ENCODE data around the gene FRY. TPM values are rescaled to one million over a fixed set of nuclear protein-coding genes. Genes with fewer than 3 reads are reported as not detected.

FRY gene
- total RNA-seq, 2 donors from 2014 or later: 16.4 to 33.3 TPM

DNA sequence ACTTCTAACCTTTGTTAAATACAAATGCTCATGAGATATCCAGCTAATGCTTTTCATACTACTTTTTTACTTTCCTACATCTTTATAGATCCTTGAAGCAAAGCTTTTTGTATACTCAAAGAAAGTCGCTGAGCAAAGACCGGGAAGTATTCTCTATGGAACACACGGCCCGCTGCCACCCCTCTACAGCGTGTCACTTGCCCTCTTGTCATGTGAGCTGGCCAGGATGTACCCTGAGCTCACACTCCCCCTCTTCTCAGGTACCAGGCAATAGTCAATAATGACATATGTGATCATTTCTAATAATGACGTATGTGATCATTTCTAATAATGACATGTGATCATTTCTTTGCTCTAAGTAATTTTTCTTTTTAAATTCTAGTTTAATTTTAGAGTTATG lies 170.7 kb downstream of the FRY start:
- intact Hi-C loops (cut with DNase I): no loop called here
- TF ChIP-seq, protein P1, sequence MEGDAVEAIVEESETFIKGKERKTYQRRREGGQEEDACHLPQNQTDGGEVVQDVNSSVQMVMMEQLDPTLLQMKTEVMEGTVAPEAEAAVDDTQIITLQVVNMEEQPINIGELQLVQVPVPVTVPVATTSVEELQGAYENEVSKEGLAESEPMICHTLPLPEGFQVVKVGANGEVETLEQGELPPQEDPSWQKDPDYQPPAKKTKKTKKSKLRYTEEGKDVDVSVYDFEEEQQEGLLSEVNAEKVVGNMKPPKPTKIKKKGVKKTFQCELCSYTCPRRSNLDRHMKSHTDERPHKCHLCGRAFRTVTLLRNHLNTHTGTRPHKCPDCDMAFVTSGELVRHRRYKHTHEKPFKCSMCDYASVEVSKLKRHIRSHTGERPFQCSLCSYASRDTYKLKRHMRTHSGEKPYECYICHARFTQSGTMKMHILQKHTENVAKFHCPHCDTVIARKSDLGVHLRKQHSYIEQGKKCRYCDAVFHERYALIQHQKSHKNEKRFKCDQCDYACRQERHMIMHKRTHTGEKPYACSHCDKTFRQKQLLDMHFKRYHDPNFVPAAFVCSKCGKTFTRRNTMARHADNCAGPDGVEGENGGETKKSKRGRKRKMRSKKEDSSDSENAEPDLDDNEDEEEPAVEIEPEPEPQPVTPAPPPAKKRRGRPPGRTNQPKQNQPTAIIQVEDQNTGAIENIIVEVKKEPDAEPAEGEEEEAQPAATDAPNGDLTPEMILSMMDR (IDR thresholded peaks at IDR 0.05): no peak
- TF ChIP-seq POLR2AphosphoS5 (IDR thresholded peaks at IDR 0.05) (no peak), POLR2A (IDR thresholded peaks at IDR 0.05) (no peak)
- Histone ChIP-seq H3K4me3 (no peak overlapping the region), H3K36me3 (no peaks in the 10 kb centered on the region), H3K27ac (no peak overlapping the region), H3K27me3 (replicated peaks; ENCODE audit: insufficient read depth) (peaks cover 2% of the 10 kb centered on the region), H3K9me3 (no peaks in the 10 kb centered on the region), H3K4me1 (replicated peaks) (no peaks in the 10 kb centered on the region)
- DNase-seq (ENCODE audit: low spot score): no peak
- WGBS: 91% methylated on average over 6 of the region's 6 CpGs

DNA sequence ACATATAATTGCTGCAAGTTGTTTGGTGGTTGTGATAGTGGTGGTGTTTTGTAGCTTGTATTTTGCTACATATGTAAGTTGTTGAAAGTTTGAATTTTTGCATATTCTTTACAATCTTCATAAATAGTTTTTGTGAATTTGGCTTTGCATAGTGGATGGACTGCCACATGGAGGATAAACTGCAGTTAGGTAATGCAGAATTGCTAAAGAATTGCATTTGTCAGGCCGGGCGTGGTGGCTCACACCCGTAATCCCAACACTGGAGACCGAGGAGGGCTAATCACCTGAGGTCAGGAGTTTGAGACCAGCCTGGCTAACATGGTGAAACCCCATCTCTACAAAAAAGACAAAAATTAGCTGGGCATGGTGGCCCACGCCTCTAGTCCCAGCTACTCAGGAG lies 171.6 kb downstream of the FRY start:
- WGBS: 98% methylated on average over 5 of the region's 5 CpGs
- no peaks in the 10 kb centered on the region for H3K36me3 ChIP-seq
- H3K27ac ChIP-seq: no peak overlapping the region
- TF ChIP-seq, protein P1 (IDR thresholded peaks at IDR 0.05): no peak
- TF ChIP-seq POLR2A (IDR thresholded peaks at IDR 0.05): no peak
- TF ChIP-seq POLR2AphosphoS5 (IDR thresholded peaks at IDR 0.05): no peak
- DNase-seq (ENCODE audit: low spot score): no peak
- intact Hi-C loops (cut with DNase I): no loop called here
- peaks cover 2% of the 10 kb centered on the region for H3K27me3 ChIP-seq (replicated peaks; ENCODE audit: insufficient read depth)
- no peaks in the 10 kb centered on the region for H3K4me1 ChIP-seq (replicated peaks)
- H3K4me3 ChIP-seq: no peak overlapping the region
- H3K9me3 ChIP-seq: no peaks in the 10 kb centered on the region

DNA sequence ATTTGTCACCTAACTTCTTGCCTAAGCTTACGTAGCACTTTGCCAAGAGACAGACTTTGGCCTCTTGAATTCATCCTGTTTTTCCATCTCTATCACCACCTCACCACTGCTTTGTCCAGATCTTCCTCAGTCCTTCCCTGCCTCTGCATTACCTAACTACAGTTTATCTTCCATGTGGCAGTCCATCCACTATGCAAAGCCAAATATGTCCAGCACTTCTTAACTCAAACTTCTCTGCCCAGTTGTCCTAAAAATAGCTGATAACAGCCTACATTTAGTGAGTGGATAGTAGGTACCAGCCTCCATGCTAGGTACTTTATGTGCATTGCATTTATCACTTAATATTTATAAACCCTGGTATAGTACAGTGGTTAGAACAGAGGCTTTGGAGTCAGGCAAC lies 172.2 kb downstream of the FRY start:
- WGBS: 84% methylated on average over 1 of the region's 1 CpG
- TF ChIP-seq POLR2A (IDR thresholded peaks at IDR 0.05): no peak
- no peak for TF ChIP-seq POLR2AphosphoS5 (IDR thresholded peaks at IDR 0.05)
- TF ChIP-seq, protein P1 (IDR thresholded peaks at IDR 0.05): no peak
- Histone ChIP-seq H3K4me1 (replicated peaks) (no peaks in the 10 kb centered on the region), H3K4me3 (no peak overlapping the region), H3K36me3 (no peaks in the 10 kb centered on the region), H3K27me3 (replicated peaks; ENCODE audit: insufficient read depth) (peaks cover 2% of the 10 kb centered on the region), H3K9me3 (no peaks in the 10 kb centered on the region), H3K27ac (no peak overlapping the region)
- intact Hi-C loops (cut with DNase I): no loop called here
- DNase-seq (ENCODE audit: low spot score): no peak

DNA sequence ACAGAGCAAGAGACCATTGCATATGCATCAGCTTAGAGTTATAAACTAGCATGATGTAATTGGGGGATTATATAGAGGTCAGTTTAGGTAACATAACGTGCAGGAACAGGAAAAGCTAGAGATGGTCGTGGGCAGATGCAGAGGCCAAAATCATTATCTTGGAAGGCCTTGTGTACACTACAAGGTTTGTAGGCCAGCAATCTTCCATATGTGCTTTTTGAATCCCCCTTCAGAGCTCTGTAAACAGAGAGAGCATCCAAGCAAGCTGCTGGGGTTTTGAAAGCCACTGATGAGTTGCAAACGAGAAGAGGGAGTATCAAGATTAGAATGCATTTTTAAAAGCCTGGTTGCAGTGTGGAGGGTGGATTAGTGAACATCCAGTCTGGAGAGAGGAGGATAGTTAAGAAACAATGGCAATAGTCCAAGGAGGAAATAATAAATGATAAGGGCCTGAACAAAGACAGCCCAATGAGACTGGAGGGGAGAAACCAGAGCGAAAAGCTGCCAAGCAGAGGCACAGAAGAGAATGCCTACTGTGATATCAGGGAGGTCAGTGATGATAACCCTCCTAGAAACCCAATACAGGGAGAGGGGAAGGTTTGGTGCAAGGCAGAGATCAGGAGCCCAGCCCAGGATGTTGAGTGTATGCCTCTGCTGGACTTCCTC lies 174.0 kb downstream of the FRY start:
- no peak for DNase-seq (ENCODE audit: low spot score)
- H3K9me3 ChIP-seq: no peaks in the 10 kb centered on the region
- H3K27ac ChIP-seq: no peak overlapping the region
- H3K36me3 ChIP-seq: no peaks in the 10 kb centered on the region
- WGBS: 45% methylated on average over 4 of the region's 4 CpGs
- TF ChIP-seq POLR2A (IDR thresholded peaks at IDR 0.05): no peak
- TF ChIP-seq, protein P1 (IDR thresholded peaks at IDR 0.05): no peak
- no peak for TF ChIP-seq POLR2AphosphoS5 (IDR thresholded peaks at IDR 0.05)
- peaks cover 2% of the 10 kb centered on the region for H3K27me3 ChIP-seq (replicated peaks; ENCODE audit: insufficient read depth)
- H3K4me3 ChIP-seq: no peak overlapping the region
- H3K4me1 ChIP-seq (replicated peaks): no peaks in the 10 kb centered on the region
- intact Hi-C loops (cut with DNase I): loop anchor here (5.0 kb wide), 1 partner anchor 43 kb away; no protein-coding TSS in a partner anchor

DNA sequence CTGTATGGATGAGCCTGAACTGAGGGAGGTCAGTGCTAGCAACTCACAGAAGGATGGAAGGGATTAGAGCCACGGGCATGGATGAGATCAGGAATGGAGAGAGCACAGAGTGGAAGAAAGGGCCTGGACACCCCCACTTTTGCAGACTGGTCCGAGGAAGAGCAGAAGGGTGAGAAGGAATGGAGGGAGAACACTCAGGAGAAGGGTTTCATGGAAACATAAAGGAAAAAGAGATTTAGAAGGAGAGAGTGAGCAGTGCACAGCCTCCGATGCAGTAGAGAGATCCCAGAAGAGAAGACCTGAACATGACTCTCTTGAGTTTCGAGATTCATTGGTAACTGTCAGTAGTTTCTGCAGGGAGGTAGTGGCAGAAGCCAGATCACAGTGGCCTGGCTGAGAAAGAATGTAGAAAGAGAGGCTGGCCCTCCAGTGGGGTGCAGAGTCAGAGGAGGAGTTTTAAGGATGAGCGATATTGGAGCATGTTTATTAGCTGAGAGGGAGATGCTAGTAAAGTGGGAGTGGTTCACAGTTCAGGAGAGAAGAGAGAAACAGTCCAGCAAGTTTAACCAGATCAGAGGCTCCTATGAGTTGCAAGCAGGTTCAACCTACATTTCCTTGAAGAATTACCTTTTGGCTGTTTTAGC lies 174.6 kb downstream of the FRY start:
- intact Hi-C loops (cut with DNase I): loop anchor here (5.0 kb wide), 1 partner anchor 44 kb away; no protein-coding TSS in a partner anchor
- WGBS: 64% methylated on average over 5 of the region's 5 CpGs
- no peaks in the 10 kb centered on the region for H3K4me1 ChIP-seq (replicated peaks)
- H3K27me3 ChIP-seq (replicated peaks; ENCODE audit: insufficient read depth): peaks cover 2% of the 10 kb centered on the region
- H3K4me3 ChIP-seq: no peak overlapping the region
- H3K9me3 ChIP-seq: no peaks in the 10 kb centered on the region
- TF ChIP-seq POLR2AphosphoS5 (IDR thresholded peaks at IDR 0.05): no peak
- TF ChIP-seq, protein P1 (IDR thresholded peaks at IDR 0.05): no peak
- no peak for TF ChIP-seq POLR2A (IDR thresholded peaks at IDR 0.05)
- no peak for DNase-seq (ENCODE audit: low spot score)
- H3K27ac ChIP-seq: no peak overlapping the region
- H3K36me3 ChIP-seq: no peaks in the 10 kb centered on the region
